GM21529 (cell line): ENCODE data around the gene GLMP.

ENCODE experiments used
- ATAC-seq: cut with Tn5 transposase; IDR thresholded peaks from one replicate; pipeline ENCODE4 v1.9.1; 2021; ENCODE audit not compliant: unreplicated experiment

The GLMP gene

DNA sequence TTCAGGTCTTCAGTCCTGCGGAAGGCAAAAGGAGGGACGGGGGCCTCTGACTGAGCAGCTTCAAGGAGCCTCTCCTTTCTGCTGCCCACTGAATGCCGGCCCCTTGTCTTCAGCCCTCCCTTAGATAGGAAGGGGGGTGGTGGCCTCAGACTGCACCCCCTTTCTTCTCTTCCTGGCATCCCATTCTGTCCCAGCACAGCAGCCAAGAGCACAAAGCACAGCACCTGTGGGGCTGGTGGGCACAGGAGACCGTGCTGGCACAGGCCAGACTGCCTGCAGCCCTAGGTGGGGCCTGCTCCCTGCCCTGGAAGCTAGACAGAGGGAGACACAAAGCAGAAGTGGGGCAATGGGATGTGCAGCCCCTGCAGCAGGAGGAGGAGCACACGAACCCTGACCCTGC is 45.9 kb downstream of the GLMP start:
- ATAC-seq, result no peak

DNA sequence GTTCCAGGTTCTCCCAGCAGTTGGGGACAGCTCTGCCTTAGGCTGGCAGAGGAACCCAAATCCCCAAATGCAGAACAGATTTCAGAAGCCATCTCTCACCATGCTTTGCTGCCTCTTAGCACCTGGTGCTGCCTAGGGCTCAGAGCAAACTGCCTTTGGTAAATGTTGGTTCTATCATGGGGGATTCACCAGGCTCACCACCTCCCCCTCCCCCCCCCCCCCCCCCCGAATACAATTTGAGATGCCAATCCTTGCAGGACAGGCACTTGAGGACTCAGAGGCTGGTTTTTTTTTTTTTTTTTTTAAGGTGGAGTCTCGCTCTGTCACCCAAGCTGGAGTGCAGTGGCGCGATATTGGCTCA is 47.2 kb downstream of the GLMP start:
- no peak for ATAC-seq

DNA sequence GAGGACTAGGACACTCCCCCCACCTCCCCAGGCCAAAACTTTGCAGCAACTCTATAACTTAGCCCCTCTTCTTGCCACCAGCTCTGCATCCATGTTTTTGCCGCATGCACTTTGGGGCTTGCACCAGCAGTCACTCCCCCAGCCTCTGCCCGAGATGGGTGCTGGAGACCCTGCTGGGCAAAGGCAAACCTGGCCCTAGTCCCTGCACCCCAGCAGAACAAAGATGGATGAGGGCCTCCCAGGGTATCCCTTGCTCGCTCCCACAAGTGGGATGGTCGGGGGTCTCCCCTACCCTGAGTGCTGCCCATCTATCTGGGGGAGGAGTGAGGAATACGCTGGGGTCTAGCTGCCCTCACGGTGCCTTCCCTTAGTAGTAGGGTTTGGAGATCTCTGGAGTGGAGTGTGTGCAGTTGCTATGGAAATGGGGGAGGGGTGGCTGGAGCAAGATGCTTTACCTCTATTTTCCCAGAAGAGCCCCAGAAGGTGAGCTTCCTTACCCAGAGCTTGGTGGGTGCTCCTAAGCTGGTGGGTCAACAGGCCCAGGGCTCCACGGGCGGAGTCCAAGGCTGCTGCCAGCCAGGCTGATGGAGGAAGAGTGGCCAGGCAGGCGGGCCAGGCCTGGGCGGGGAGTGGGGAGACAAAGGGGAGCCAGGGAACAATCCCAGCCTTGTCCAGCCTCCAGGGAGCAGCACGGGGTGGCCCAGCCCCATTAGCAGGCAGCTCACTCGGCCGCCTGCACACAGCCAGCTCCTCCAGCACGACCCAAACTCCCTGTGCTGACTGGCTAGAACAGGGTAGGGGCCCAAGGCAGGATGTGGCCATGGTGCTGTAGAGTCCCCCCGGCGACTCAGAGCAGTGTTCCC is 47.8 kb downstream of the GLMP start, which contains the start of gene PAQR6:
Gene PAQR6, minus strand, starts transcription at position 597 of the 863 bp plus-strand sequence. CDS start 1,325 bp downstream, outside the sequence.
- ATAC-seq, result no peak

DNA sequence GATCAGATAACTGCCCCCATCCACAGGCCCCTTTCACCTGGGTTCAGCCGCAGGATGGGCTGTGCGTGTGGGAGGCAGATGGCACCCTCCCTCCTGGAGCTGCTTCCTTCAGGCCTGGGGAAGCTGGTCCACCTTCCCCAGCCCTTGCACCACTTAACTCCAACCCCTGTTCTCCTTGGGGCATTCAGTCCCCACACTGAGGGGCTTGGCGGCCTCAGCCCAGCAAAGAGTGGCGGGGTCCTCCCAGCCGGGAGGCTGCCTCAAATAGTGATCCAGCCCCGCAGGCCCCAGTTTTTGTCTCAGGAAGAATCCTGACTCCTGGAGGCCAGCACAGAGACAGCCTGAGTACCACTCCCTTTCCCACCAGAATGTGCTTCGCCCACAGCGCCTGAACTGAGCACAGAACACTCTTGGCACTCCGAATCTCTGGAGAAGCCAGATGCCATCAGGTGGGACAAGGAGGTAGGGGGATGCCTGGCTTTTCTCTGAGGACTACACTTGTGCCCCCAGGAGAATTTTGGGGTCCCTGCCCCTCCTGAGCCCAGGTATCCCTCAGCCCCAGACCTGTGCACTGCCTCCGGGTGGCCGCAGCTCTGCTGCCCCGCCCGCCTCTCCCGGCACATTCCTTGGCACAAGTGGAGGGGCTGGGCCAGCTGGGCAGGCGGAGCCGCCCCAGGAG is 48.6 kb downstream of the GLMP start:
- ATAC-seq, result no peak

DNA sequence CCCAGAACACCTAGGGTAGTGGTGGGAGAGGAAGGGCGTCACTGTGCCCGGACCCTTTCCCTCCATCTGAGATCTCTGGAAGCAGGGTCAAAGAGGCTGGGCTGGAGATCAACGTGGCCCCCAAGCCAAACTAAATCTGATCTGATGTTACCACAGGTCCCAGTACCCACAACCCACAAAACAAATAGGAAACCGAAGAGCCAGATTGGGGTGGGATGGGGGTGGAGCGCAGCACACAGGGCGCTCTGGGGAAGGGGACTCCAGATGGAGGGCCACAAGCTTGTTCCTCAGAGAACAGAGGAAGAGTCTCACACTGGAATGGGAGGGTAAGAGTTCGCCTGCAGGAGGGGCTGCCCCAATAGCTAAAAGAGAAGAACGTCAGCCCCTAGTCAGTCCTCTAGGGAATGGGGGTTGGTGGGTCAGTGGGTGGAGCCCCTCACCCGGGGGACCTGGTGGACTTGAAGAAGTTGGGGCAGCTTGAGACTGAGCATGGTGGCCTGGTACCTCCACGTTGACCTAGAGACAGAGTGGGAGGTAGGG is 49.2 kb downstream of the GLMP start:
- no peak for ATAC-seq

DNA sequence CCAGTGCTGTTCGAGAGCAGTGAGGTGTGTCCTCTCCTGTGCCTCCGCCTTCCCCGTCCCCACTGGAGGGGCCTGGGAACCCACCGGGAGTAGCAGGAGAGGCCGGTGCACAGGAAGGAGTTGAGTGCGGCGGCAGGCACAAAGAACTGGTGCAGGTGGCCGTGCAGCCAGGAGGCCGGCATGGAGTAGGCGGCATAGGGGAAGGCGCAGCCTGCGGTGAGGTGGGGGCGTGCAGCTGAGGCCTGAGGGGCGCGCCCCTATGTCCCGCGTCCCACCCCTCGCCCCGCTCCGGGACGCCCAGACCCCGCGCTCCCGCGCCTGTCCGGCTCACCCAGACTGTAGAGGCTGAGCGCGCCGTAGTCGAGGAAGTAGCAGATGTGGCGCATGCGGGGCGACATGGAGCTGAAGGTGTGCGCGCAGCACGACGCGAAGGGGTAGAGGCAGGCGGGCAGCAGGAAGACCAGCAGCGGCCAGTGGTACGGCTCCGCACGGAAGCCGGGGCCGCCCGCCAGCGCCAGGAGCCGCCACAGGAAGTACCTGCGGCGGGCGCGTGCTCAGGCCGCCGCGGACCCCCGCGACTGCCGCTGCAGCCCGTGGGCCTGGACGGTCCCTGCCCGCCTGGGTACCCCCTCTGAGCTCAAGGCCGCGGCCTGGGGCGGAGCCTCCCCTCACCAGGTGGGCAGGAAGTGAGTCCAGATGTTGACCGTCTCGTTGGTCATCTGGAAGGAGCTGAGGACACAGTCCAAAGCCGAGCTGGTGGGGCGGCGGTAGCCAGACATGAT is 49.8 kb downstream of the GLMP start:
- ATAC-seq, result no peak

DNA sequence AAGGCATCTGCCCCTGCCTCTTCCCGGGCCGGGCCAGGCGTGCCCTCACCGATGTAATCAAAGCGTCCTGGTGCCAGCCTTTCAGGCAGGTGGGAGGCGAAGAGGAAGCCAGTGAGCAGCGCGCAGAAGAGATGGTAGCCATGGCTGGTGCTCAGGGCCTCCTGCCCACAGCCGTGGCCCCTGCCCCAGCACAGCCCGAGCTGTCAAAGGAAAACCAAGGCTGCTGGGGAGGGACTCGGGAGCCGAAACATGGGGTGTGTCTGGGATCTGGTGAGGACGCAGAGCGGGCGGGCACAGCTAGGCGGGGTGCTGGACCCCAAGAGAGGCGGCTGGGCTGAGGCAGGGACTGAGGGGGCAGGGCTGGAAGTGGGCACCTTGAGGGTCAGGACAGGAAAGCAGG is 50.8 kb downstream of the GLMP start:
- ATAC-seq, result no peak

DNA sequence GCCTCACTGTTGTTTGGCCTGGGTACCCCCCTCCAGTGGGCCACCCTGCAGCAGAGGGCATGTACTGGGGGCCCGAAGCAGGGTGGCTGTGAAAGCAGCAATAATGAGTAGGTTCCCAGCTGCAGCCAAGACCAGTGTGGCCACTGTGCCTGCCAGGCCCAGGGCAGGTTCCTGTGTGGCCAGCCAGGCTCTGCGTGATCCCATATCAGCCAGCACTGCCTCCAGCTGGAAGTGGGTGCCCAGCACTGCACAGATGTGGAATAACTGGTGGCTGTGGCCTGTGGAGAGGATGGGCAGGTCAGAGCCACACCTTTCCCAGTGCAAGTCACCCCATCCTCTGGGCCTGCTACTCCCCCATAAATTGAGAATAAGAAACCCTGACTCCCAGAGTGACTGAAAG is 51.4 kb downstream of the GLMP start:
- ATAC-seq, result no peak

DNA sequence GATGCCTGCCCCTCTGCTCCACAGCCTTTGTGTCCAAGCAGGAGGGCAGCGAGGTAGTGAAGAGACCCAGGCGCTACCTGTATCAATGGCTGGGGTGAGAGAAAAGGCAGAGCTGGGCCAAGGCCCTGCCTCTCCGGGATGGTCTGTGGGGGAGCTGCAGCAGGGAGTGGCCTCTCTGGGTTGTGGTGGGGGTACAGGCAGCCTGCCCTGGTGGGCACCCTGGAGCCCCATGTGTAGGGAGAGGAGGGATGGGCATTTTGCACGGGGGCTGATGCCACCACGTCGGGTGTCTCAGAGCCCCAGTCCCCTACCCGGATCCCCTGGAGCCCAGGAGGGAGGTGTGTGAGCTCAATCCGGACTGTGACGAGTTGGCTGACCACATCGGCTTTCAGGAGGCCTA is 52.7 kb downstream of the GLMP start:
- ATAC-seq, result no peak
